Immature natural killer cell (primary cell): Measurements from ENCODE around the gene MYO1E. TPM values are rescaled to one million over a fixed set of nuclear protein-coding genes. Genes with fewer than 3 reads are reported as not detected.
"Not testable (repeated sequence)": the region's sequence is repeated elsewhere in the genome, so short reads cannot be mapped to it uniquely, and the experiment has no call there.

Experiments used
- DNase-seq, 3 donors: peaks; one replicate each; pipeline ENCODE4 v3.0.0; 2022; ENCODE audit warnings: mixed read lengths in 1 of 3
- H3K27ac Mint-ChIP-seq, 6 donors: one replicate each; pipeline ENCODE4 v1.8.0; 2020; ENCODE audit warnings: mixed read lengths in 6 of 6, mild to moderate bottlenecking in 5 of 6, inconsistent platforms in 4 of 6, moderate library complexity in 3 of 6
- H3K27me3 Mint-ChIP-seq, 3 donors: one replicate each; pipeline ENCODE4 v1.8.0; 2020 to 2021; ENCODE audit warnings: low read depth in 3 of 3, mild to moderate bottlenecking in 3 of 3, mixed read lengths in 3 of 3, moderate library complexity in 3 of 3, inconsistent platforms in 1 of 3
- H3K36me3 Mint-ChIP-seq, 3 donors: one replicate each; pipeline ENCODE4 v1.8.0; 2020; ENCODE audit warnings: mixed read lengths in 3 of 3, inconsistent platforms in 2 of 3, mild to moderate bottlenecking in 2 of 3
- H3K4me1 Mint-ChIP-seq, 2 donors: one replicate each; pipeline ENCODE4 v1.8.0; 2020; ENCODE audit warnings: inconsistent platforms in 2 of 2, mild to moderate bottlenecking in 2 of 2, mixed read lengths in 2 of 2, moderate library complexity in 1 of 2
- H3K4me3 Mint-ChIP-seq, 5 donors: one replicate each; pipeline ENCODE4 v1.8.0; 2020; ENCODE audit warnings: mild to moderate bottlenecking in 5 of 5, mixed read lengths in 5 of 5, inconsistent platforms in 3 of 5, moderate library complexity in 3 of 5
- H3K9me3 Mint-ChIP-seq, 6 donors: one replicate each; pipeline ENCODE4 v1.8.0; 2020; ENCODE audit warnings: mild to moderate bottlenecking in 6 of 6, mixed read lengths in 6 of 6, inconsistent platforms in 4 of 6, moderate library complexity in 3 of 6
- polyA plus RNA-seq, 3 donors: library from polyadenylated mRNA; unstranded; fragments of 300-500 nt; fragmentation: Illumina TruSeq; gene quantifications; one replicate each; pipeline ENCODE4 v1.2.3, GENCODE V29; 2021

Gene MYO1E
- polyA plus RNA-seq, 3 donors from 2014 or later = 4.7 to 15.4 (median 7.1) TPM

- peaks cover 12 to 15% of the 10 kb centered on the region in 2 donors for H3K4me1 Mint-ChIP-seq
- H3K36me3 Mint-ChIP-seq = peaks cover 0 to 4% (median 0%) of the 10 kb centered on the region in 3 donors
- H3K9me3 Mint-ChIP-seq = no peaks in the 10 kb centered on the region
- H3K27me3 Mint-ChIP-seq = no peaks in the 10 kb centered on the region
- no peak for DNase-seq
- no peak overlapping the region for H3K4me3 Mint-ChIP-seq
- H3K27ac Mint-ChIP-seq = no peak overlapping the region
Measured at GRCh38 chr15:59165726-59166125, 206.9 kb downstream of the MYO1E start.

- DNase-seq, H3K9me3 Mint-ChIP-seq, H3K27me3 Mint-ChIP-seq, H3K36me3 Mint-ChIP-seq, H3K27ac Mint-ChIP-seq, H3K4me3 Mint-ChIP-seq, H3K4me1 Mint-ChIP-seq: not testable (repeated sequence)
Measured at GRCh38 chr15:59162080-59162479, 210.6 kb downstream of the MYO1E start.

- no peaks in the 10 kb centered on the region for H3K27me3 Mint-ChIP-seq
- H3K4me3 Mint-ChIP-seq = no peak overlapping the region
- DNase-seq = peak in 1 of 3 donors; percentile 22
Measured at GRCh38 chr15:59160880-59161593, 211.6 kb downstream of the MYO1E start.

GRCh38 chr15:59159210-59159609 is 213.5 kb downstream of the MYO1E start:
- H3K27me3 Mint-ChIP-seq = no peaks in the 10 kb centered on the region
- H3K4me1 Mint-ChIP-seq = no peaks in the 10 kb centered on the region
- no peak overlapping the region for H3K4me3 Mint-ChIP-seq
- H3K36me3 Mint-ChIP-seq = no peaks in the 10 kb centered on the region
- no peak overlapping the region for H3K27ac Mint-ChIP-seq
- DNase-seq = no peak
- H3K9me3 Mint-ChIP-seq = no peaks in the 10 kb centered on the region

More at GRCh38 chr15:59160880-59161593, 211.6 kb downstream of the MYO1E start:
- Mint-ChIP-seq H3K27ac (no peak overlapping the region), H3K36me3 (peaks cover 0 to under 1% (median 0%) of the 10 kb centered on the region in 3 donors), H3K9me3 (no peaks in the 10 kb centered on the region), H3K4me1 (no peaks in the 10 kb centered on the region)

- peak overlapping the region in 1 of 6 donors; percentile 20 for H3K27ac Mint-ChIP-seq
- DNase-seq = no peak
- H3K9me3 Mint-ChIP-seq = no peaks in the 10 kb centered on the region
- H3K36me3 Mint-ChIP-seq = no peaks in the 10 kb centered on the region
- H3K4me3 Mint-ChIP-seq = no peak overlapping the region
- peaks cover 0 to under 1% (median 0%) of the 10 kb centered on the region in 3 donors for H3K27me3 Mint-ChIP-seq
- H3K4me1 Mint-ChIP-seq = no peaks in the 10 kb centered on the region
Measured at GRCh38 chr15:59158701-59159034, 214.0 kb downstream of the MYO1E start.

GRCh38 chr15:59157840-59158700 is 214.6 kb downstream of the MYO1E start:
- Mint-ChIP-seq H3K27ac (no peak overlapping the region), H3K36me3 (no peaks in the 10 kb centered on the region), H3K9me3 (no peaks in the 10 kb centered on the region)

GRCh38 chr15:59157396-59157795 is 215.3 kb downstream of the MYO1E start:
- Mint-ChIP-seq H3K4me1 (no peaks in the 10 kb centered on the region), H3K27me3 (peaks cover 0 to 2% (median 0%) of the 10 kb centered on the region in 3 donors), H3K9me3 (no peaks in the 10 kb centered on the region), H3K36me3 (no peaks in the 10 kb centered on the region), H3K4me3 (no peak overlapping the region), H3K27ac (peak overlapping the region in 1 of 6 donors; percentile 37)
- DNase-seq = no peak

More at GRCh38 chr15:59157840-59158700, 214.6 kb downstream of the MYO1E start:
- peaks cover 0 to 2% (median 0%) of the 10 kb centered on the region in 3 donors for H3K27me3 Mint-ChIP-seq
- DNase-seq = no peak
- no peaks in the 10 kb centered on the region for H3K4me1 Mint-ChIP-seq
- H3K4me3 Mint-ChIP-seq = no peak overlapping the region

GRCh38 chr15:59155431-59155830 is 217.2 kb downstream of the MYO1E start:
- H3K27ac Mint-ChIP-seq = no peak overlapping the region
- H3K27me3 Mint-ChIP-seq = peaks cover 0 to 2% (median 2%) of the 10 kb centered on the region in 3 donors
- no peak for DNase-seq
- H3K9me3 Mint-ChIP-seq = no peaks in the 10 kb centered on the region
- no peaks in the 10 kb centered on the region for H3K4me1 Mint-ChIP-seq
- H3K4me3 Mint-ChIP-seq = no peak overlapping the region
- peaks cover 0 to 3% (median 0%) of the 10 kb centered on the region in 3 donors for H3K36me3 Mint-ChIP-seq

GRCh38 chr15:59154243-59154642 is 218.4 kb downstream of the MYO1E start:
- Mint-ChIP-seq H3K4me1 (no peaks in the 10 kb centered on the region), H3K27me3 (peaks cover 0 to 2% (median 2%) of the 10 kb centered on the region in 3 donors), H3K4me3 (no peak overlapping the region), H3K9me3 (no peaks in the 10 kb centered on the region), H3K27ac (no peak overlapping the region), H3K36me3 (peaks cover 0 to 3% (median 0%) of the 10 kb centered on the region in 3 donors)
- no peak for DNase-seq

GRCh38 chr15:59153466-59153865 is 219.2 kb downstream of the MYO1E start:
- Mint-ChIP-seq H3K9me3 (no peaks in the 10 kb centered on the region), H3K27ac (no peak overlapping the region), H3K27me3 (peaks cover 0 to 2% (median 2%) of the 10 kb centered on the region in 3 donors), H3K4me1 (no peaks in the 10 kb centered on the region), H3K4me3 (no peak overlapping the region), H3K36me3 (peaks cover 0 to 3% (median 0%) of the 10 kb centered on the region in 3 donors)
- no peak for DNase-seq

- no peak for DNase-seq
- Mint-ChIP-seq H3K4me3 (no peak overlapping the region), H3K4me1 (no peaks in the 10 kb centered on the region), H3K36me3 (peaks cover 0 to 3% (median 0%) of the 10 kb centered on the region in 3 donors), H3K9me3 (no peaks in the 10 kb centered on the region), H3K27ac (no peak overlapping the region), H3K27me3 (peaks cover 0 to 2% (median 2%) of the 10 kb centered on the region in 3 donors)
Measured at GRCh38 chr15:59152694-59153450, 219.8 kb downstream of the MYO1E start.

GRCh38 chr15:59150185-59150584 is 222.5 kb downstream of the MYO1E start:
- Mint-ChIP-seq H3K27me3 (peaks cover 0 to 2% (median 2%) of the 10 kb centered on the region in 3 donors), H3K36me3 (peaks cover 0 to 3% (median 0%) of the 10 kb centered on the region in 3 donors), H3K27ac (no peak overlapping the region), H3K4me3 (no peak overlapping the region), H3K9me3 (no peaks in the 10 kb centered on the region), H3K4me1 (no peaks in the 10 kb centered on the region)
- DNase-seq = no peak

GRCh38 chr15:59148153-59148833 is 224.4 kb downstream of the MYO1E start:
- H3K4me3 Mint-ChIP-seq = no peak overlapping the region
- H3K36me3 Mint-ChIP-seq = peaks cover 0 to 3% (median 0%) of the 10 kb centered on the region in 3 donors
- DNase-seq = no peak
- peaks cover 0 to 2% (median 0%) of the 10 kb centered on the region in 3 donors for H3K27me3 Mint-ChIP-seq
- H3K9me3 Mint-ChIP-seq = no peaks in the 10 kb centered on the region
- no peak overlapping the region for H3K27ac Mint-ChIP-seq
- H3K4me1 Mint-ChIP-seq = no peaks in the 10 kb centered on the region
